NT2/D1 (cell line): ENCODE results near the gene HCN4.

Source experiments
- YY1 ChIP-seq: IDR thresholded peaks from 2 replicates; pipeline ENCODE4 v1.6.1; 2011; ENCODE audit not compliant: insufficient read length, insufficient read depth
- ZNF274 ChIP-seq: IDR thresholded peaks from 2 replicates; pipeline ENCODE4 v1.6.1; 2011; ENCODE audit warnings: mild to moderate bottlenecking, low read depth, low read length

DNA sequence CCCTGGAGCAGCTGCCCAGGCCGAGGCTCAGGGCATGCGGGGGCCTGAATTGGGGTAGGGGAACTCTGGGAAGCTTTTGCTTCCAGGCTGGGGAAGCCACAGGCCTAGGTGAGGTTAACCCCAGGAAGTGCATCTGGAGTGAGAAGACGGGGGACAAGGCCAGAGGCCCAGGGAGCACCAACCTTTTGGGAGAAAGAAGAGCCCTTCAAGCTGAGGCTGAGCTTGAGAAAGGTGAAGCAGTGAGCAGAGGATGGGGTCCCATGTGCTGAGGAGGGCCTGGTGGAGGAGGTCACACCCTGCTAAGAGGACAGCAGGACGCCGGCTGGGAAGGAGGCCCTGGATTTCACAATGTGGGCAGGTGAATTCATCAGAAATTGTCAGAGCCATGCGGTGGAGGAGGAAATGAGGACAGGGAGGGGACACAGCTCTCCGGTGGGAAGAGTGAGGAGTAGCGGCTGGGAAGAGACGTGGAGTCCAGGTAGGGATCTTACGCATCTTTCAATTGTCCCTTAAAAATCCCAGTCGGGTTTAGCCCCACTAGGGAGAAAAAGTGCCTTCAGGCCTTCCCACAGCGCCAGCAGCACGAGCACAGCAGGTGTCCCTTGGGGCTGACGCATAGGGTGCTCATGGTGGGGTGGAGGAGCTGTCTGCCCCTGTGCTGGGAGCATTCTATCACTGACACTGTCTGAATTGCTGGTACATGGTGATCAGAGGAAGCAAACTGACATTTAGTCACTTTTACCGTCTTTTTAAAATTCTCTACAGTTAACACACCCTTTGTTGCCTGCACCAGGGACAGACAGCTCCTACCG is 50.9 kb downstream of the HCN4 start:
- TF ChIP-seq YY1 (no peak), ZNF274 (no peak)
